ENCODE measurements around the gene GPD1L.

GRCh38 chr3:32172420-32172819 lies 66.0 kb downstream of the GPD1L start:
- TF ChIP-seq CTCF (IDR thresholded peaks at IDR 0.05) (no peak), POLR2A (IDR thresholded peaks at IDR 0.05) (no peak)
